Measurements from ENCODE around the gene CELSR1. TPM values are rescaled to one million over a fixed set of nuclear protein-coding genes. Genes with fewer than 3 reads are reported as not detected.

CELSR1 gene
- polyA plus RNA-seq, 1 experiment, result 1.0 TPM

- Histone ChIP-seq H3K36me3 (ENCODE audit: control insufficient read depth, insufficient read depth, low read length) (no peaks in the 10 kb centered on the region), H3K4me3 (ENCODE audit: low read depth, low read length) (no peak overlapping the region), H3K27me3 (ENCODE audit: control insufficient read depth, insufficient read depth, low read length) (no peaks in the 10 kb centered on the region)
- ChIA-PET CTCF (no interaction called here), POLR2A (no interaction called here)
- no peak for DNase-seq (ENCODE audit: low read depth)
- no peak for TF ChIP-seq CTCF (IDR thresholded peaks at IDR 0.05; ENCODE audit: insufficient read depth, low read depth, low read length)
These were observed 163.3 kb downstream of the CELSR1 start for GRCh38 chr22:46373921-46374662.

- H3K27me3 ChIP-seq (ENCODE audit: control insufficient read depth, insufficient read depth, low read length), result no peaks in the 10 kb centered on the region
- CTCF ChIA-PET, result interaction anchor here (0.9 to 8.0 kb wide), 2 partner anchors 161 to 168 kb away, joined by 4 to 211 read pairs; partner anchors contain the start of gene CELSR1
- TF ChIP-seq CTCF (IDR thresholded peaks at IDR 0.05; ENCODE audit: insufficient read depth, low read depth, low read length), result no peak
- DNase-seq (ENCODE audit: low read depth), result no peak
- H3K36me3 ChIP-seq (ENCODE audit: control insufficient read depth, insufficient read depth, low read length), result no peaks in the 10 kb centered on the region
- POLR2A ChIA-PET, result no interaction called here
- H3K4me3 ChIP-seq (ENCODE audit: low read depth, low read length), result no peak overlapping the region
These were observed 164.3 kb downstream of the CELSR1 start for GRCh38 chr22:46373159-46373558.

- no peaks in the 10 kb centered on the region for H3K36me3 ChIP-seq (ENCODE audit: control insufficient read depth, insufficient read depth, low read length)
- no peak for DNase-seq (ENCODE audit: low read depth)
- CTCF ChIA-PET, result interaction anchor here (0.9 to 8.0 kb wide), 2 partner anchors 162 to 168 kb away, joined by 4 to 211 read pairs; partner anchors contain the start of gene CELSR1
- no peaks in the 10 kb centered on the region for H3K27me3 ChIP-seq (ENCODE audit: control insufficient read depth, insufficient read depth, low read length)
- POLR2A ChIA-PET, result no interaction called here
- no peak for TF ChIP-seq CTCF (IDR thresholded peaks at IDR 0.05; ENCODE audit: insufficient read depth, low read depth, low read length)
- no peak overlapping the region for H3K4me3 ChIP-seq (ENCODE audit: low read depth, low read length)
These were observed 164.7 kb downstream of the CELSR1 start for GRCh38 chr22:46372686-46373085.

- CTCF ChIA-PET, result interaction anchor here (8.0 kb wide), 1 partner anchor 169 kb away, joined by 211 read pairs; the partner anchor contains the start of gene CELSR1
- POLR2A ChIA-PET, result no interaction called here
- H3K4me3 ChIP-seq (ENCODE audit: low read depth, low read length), result no peak overlapping the region
- no peak for TF ChIP-seq CTCF (IDR thresholded peaks at IDR 0.05; ENCODE audit: insufficient read depth, low read depth, low read length)
- DNase-seq (ENCODE audit: low read depth), result no peak
- no peaks in the 10 kb centered on the region for H3K36me3 ChIP-seq (ENCODE audit: control insufficient read depth, insufficient read depth, low read length)
- H3K27me3 ChIP-seq (ENCODE audit: control insufficient read depth, insufficient read depth, low read length), result no peaks in the 10 kb centered on the region
These were observed 165.7 kb downstream of the CELSR1 start for GRCh38 chr22:46371623-46372226.

GRCh38 chr22:46370584-46371291 is 166.7 kb downstream of the CELSR1 start:
- Histone ChIP-seq H3K4me3 (ENCODE audit: low read depth, low read length) (no peak overlapping the region), H3K27me3 (ENCODE audit: control insufficient read depth, insufficient read depth, low read length) (no peaks in the 10 kb centered on the region), H3K36me3 (ENCODE audit: control insufficient read depth, insufficient read depth, low read length) (no peaks in the 10 kb centered on the region; the same call in 1 of the 2 replicates)
- TF ChIP-seq CTCF (IDR thresholded peaks at IDR 0.05; ENCODE audit: insufficient read depth, low read depth, low read length), result no peak
- POLR2A ChIA-PET, result no interaction called here
- DNase-seq (ENCODE audit: low read depth), result no peak
- CTCF ChIA-PET, result interaction anchor here (0.6 to 8.0 kb wide), 3 partner anchors 13 to 170 kb away, joined by 3 to 211 read pairs (median 3); partner anchors contain the start of gene CELSR1
